UCSD-AML1 (cell line): ENCODE data around the gene GRK5.

Source experiments
- DNase-seq: peaks from one replicate; lab custom pipeline; 2025; ENCODE audit not compliant: unreplicated experiment; lab: John Stamatoyannopoulos, UW

The GRK5 gene

DNA sequence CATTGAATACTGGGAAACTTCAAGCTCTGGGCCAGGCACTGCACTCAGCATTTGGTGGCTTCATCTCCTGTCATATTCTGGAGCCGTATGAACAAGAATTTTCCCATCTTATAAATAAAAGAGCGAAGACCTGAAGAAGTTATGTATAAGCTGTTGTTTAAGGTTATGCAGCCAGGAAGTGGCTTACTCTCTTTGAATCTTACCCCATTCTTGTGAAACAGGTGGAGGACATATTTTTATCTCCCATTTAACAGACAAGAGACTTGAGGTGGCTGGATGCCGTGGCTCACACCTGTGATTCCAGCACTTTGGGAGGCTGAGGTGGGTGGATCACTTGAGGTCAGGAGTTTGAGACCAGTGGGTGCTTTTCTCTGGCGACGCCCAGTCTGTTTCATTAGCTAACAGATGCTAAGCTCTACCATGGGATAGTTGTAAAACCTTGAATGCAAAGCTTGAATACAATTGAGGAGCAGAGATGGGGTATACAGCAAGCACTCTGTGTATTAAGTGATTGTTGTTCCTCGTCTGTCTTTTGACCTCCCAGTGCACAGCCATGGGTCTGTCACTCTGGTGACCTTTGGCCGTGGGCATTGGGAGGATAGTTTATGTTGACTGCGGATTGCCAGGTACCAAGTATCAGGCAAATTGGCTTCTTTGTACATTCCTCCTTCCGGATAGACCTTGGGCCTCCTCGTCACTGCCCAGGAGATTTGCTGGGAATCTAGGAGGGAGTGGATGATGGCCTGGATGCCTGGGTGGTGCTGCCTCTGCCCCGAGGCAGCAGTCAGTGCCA lies 85.8 kb downstream of the GRK5 start:
- no peak for DNase-seq

DNA sequence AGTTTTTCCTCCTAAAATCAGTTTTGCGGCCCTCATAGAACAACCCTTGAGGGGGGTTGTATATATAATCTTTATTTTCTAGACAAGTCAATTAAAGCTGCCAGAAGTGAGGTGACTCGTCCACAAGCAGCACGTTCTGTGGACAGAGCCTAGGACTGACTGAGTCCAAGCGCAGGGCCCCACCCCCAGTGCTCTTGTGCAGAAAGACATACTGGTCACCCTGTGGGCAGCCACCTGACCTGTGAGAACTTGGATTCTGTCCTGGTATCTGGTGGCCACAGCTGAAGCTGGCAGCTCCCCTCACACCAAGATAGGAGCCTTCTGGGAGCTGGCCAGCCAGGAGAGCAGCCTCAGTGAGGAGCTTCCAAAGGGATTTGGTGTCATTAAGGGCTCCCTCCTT lies 89.3 kb downstream of the GRK5 start:
- DNase-seq: no peak

DNA sequence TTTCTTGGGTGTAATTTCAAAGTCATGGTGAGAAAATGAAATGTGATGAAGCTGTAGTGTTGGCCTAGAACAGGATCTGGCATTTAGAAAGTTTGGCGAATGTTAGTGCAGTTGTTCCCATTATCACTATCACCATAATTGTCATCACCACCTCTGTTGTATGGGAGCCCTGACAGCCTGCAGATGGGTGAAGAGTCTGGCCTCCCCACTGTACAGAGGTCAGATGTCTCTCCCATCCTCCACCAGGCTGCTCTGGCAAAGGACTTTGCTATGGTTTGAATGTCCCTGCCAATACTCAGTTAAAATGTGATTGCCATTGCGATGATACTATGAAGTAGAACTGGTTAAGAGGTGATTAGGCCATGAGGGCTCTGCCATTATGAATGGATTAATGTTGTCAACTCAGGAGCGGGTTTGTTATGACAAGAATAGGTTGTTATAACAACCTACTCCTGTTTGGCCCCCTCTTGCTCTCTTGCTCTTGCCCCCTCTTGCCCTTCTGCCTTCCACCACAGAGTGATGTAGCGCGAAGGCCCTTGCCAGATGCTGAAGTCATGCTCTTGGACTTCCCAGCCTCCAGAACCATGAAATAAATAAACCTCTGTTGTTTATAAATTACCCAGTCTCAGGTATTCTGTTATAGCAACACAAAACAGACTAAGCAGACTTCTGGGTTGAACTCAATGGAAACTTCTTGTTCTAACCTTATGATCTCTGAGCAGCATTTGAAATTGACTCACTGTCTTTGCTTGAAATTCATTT lies 90.0 kb downstream of the GRK5 start:
- DNase-seq: no peak

DNA sequence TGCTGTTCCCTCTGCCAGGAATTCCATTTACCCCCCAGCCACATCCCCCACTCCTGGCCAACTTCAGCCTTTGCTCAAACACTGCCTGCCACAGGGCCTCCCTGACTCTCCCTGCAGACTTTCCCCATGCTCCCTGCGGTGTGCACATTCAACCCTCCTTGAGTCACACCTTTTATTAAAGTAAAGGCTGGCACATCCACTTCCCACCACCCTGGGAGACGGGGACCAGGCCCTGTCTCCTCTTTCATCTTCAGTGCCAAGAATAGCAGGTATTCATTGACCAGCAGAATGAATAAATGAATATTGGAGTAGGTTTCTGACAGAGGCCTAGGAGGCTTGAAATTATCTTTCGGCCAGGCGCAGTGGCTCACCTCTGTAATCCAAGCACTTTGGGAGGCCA lies 91.4 kb downstream of the GRK5 start:
- DNase-seq: no peak

DNA sequence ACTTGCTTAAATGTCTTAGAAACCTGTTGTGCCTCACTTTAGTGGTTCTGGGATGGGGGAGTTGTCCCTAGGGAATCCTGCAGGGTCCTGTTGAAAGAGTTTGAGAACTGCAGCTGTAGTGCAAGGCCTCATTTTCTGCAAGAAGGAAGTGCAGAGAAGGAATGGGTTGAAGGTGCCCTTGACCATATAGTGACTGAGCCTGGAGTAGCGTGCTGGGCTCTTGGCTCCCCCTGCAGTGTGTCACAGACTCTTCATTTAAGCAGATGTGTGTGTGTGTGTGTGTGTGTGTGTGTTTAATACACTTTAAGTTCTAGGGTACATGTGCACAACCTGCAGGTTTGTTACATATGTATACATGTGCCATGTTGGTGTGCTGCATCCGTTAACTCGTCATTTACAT lies 92.2 kb downstream of the GRK5 start:
- no peak for DNase-seq

DNA sequence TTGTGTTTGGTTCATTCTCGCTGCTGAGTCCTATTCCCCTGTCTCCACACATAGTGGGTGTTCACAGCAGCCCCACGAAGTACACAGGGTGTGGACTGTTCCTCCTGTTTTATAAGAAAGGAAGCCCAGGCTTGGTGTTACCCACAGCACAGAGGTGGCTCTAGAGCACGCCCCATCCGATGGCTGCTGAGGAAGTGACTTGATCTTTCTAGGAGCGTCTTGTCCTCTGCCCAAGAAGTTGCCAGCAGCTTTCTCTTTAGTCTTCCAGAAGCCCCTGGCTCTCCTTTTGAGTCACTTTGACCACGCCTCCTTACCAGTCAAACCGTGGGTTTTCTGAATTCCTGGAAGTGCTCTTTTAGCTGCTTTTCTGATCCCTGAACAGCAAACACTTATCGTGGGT lies 94.0 kb downstream of the GRK5 start:
- DNase-seq: peak; percentile 46

DNA sequence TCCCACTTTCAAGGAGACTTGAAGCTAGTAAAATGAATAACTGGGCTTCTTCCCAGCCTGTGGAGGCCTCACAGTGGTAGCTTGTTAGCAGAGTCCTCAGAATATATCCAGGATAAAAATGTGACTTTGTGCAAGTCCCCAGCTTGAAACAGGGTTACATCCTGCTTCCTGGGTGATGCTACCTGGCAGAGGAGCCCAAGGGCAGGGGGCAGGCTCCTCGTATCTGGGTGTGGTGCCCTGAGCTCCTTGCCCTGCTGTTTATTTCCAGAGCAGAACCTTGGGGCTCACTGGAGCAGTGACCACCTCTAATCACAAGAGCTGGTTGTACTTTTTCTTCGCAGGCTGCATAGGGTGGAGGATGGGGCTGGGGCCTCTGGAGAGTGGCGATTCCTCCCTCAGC lies 94.8 kb downstream of the GRK5 start:
- DNase-seq: no peak

DNA sequence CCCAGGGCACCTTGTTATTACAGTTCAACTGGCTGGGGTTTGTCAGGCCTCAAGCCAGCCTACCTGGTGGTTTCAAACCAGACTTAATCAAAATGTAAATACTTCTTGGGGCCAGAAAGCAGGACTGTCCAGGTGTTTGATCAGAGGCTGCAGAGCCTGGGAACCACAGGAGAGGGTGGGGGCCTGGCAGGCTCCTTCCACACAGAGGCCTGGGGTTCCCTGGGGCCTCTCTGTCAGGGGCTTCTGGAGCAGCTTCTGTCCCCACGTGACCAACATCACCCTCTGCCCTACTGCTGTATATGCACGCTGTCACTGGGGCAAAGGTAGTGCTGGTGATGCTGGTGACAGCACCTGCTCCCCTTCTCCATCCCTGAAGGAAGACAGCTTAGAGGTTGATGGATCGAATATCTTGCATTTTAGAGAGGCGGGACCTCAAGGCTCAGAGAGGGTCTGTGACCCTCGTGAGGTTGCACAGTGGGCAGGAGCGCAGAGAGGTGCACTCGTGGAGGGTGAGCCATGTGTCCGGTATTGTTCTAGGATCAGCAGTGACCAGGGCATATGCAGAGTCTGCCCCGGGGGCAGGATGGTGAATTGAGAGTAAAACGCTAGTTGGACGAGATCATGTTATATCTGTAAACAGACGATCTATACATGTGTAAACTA lies 95.4 kb downstream of the GRK5 start:
- no peak for DNase-seq

DNA sequence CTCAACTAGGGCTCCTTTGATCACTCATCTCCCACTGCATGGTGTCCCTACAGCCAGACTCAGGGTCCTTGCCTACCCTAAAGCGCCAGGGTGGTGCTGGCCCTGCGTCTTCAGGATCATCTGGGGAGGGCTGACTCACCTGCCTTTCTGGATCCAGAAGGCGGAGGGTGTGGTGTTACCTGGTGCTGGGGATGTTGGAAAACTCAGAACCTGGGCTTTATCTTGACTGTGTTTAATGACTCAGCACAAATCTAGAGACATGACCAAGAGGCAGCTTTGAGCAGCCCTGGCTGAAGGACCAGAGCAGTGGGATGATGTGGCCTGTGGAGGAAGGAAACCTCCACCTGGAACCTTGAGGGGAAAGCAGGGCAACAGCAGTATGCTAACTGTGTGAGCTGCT lies 96.5 kb downstream of the GRK5 start:
- no peak for DNase-seq

DNA sequence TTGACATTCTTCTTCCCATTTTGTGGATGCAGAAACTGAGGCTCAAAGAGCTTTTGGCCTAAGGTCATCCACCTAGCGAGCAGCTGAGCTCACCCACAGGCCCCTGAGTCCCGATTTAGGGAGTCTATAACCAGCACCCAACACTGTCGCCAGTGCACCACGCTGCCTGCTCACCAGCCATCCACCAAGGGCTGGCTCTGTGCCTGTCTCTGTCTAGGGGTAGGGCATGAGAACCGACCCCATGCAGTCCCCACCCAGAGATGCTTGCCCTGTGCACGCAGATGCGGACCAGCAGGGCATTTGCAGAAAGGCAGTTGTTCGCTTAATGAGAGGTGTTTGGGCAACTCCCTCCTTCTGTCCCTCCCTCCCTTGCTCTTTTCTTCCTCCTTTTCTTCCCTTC lies 97.2 kb downstream of the GRK5 start:
- no peak for DNase-seq

DNA sequence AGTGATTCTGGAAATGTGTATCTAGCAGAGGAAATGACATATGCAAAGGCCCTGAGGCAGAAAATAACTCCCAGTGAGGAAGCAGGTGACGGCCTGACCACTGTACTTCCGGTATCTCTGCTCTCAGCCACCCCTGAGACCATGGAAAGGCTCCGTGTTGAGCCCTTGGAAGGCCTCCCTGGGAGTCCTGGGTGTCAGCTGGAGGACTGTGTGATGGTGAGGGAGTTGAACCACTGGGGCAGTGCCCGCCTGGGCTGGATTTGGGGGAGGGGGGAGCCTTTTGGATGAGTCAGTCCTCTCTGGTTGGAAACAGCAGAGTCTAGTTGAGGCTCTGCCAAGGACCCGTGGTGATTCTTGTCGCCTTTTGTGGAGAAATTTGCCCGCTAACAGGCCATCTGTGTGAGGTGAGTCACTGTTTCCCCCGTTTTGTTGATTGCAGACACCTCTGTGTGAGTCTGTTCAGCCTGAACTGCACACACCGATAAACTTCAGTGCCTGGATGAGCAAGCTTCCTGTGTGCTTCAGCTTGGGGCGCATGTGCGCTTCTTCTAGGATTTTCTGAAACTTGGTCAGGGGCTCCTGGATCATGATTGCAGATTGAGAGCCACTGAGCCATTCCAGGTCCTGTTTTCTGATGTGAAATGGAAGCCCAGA lies 98.6 kb downstream of the GRK5 start:
- peak; percentile 60 for DNase-seq

DNA sequence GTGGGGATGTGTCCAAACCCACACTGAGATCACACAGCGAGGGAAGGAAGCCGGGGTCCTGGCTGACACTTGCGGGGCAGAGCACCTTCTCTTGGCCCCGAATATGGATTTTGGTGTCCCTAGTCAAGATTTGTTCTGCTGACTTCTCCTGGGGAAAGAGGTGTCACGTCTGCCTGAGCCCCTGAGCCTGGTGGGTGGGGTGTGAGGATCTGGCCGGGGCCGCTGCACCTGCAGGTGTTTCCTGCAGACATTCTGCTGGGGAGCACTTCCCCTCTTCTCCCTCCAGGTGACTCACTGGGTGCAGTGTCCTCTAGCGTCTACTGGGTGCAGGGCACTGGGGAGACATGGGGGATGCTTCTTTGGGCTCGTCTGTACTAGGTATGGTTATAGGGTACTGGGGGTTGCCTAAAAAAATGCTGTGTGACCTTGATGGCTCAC lies 99.2 kb downstream of the GRK5 start:
- DNase-seq: peak; percentile 53

DNA sequence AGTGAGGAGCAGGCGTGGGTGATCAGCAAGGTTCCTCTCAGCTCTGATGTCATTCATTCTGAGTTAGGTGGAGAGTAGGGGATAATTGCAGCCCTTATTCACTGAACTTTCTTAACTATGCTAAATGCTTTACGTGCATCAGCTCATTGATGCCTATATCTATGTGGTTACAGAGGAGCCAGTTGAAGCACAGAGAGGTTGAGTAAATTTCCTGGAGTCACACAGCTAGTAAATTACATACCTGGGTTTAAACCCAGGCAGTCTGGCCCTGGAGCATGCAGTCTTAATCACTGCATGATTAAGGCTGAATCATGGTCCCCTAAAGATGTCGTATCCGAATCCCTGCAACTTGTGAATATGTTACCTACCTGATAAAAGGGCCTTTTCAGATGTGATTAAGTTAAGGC lies 99.6 kb downstream of the GRK5 start:
- DNase-seq: no peak

DNA sequence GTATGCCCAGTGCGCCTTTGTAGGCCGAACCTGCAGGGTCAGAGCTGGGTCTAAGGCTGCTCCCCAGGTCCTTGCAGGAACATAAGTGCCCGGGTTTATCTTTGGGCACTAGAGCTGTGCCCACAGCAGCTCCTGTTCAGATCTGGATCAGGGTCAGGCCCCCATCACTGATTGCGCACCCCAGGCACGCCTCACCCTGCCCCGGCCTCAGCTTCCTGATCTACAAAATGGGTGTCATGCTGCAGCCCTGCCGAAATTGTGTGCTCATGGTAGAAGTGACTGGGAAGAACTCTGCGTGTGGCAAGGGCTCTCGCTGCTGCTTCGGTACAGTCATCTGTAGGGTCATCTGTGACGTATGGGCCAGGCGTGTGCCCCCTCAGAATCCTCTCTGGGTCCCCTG lies 100.7 kb downstream of the GRK5 start:
- DNase-seq: no peak

DNA sequence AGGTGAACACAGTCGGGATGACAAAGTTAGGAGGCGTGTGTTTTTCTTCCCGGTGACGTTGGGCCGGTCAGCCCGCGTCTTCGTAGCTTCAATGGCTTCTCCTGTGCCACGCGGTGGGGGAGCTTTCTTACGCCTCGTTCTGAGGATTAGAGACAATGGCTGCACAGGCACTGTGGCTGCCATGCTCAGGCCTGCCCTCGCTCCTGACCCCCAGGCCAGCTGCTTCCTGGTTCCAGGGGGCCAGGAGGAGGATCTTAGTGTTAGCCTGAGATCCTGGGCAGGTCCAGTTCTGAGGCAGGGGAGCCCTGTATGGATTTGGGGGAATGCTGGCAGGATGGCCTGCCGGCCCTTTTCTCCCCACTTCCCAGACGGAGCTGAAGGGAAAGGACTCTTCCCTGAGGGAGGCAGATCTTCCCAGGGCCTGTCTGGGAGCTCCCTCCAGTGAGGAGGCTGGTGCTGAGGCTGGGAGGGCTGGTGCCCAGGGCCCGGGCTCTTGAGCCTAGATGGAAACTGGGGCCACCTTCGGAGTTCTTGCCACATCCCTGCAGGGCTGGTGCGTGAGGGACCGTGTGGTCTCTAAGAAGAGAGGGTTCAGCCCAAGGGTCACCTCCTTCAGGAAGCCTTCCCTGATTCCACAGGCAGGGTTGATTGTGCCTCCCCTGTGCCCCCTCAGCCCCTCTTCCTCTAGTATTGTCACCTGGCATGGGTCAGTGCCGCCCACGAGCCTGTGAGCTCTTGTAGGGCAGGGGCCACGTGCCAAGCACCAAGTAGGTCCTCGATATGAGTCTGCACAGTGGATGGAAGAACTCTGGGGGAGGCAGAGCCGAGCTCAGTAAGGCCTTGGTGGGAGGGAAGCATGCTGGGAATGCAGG lies 101.4 kb downstream of the GRK5 start:
- DNase-seq: no peak

DNA sequence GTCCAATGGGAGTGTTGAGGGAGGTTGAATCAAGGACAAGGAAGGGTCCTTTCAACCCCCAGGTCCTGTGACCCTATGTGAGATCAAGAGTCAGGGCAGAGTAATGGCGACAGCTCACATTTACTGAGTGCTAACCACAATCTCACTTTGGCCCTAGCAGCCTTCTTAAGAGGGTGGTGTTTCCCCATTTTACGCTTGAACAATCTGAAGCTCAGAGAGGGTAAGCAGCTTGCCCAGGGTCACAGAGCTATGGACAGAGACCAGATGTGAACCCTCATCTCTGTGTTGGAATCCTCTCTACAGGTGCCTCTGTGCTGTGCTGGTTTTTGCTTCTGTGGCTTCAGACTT lies 102.0 kb downstream of the GRK5 start:
- DNase-seq: no peak

DNA sequence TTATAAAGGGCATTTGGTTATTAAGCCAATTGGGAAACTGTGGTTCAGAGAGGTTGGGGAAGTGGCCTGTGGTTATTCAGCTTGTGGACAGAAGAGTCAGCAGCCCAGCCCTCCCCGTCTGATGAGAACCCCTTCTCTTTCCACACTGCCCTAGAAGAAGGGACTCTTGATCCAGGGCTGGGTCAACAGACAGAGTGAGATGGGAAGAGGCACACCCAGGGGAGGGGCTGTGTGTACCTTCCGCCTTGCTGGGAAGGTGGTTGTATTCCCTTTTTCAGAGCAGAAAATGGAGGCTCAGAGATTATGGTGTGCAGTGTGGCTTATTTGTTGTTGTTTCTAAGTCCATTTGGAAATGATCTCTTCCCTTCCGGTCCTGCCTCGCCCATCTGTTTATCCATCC lies 103.4 kb downstream of the GRK5 start:
- no peak for DNase-seq

DNA sequence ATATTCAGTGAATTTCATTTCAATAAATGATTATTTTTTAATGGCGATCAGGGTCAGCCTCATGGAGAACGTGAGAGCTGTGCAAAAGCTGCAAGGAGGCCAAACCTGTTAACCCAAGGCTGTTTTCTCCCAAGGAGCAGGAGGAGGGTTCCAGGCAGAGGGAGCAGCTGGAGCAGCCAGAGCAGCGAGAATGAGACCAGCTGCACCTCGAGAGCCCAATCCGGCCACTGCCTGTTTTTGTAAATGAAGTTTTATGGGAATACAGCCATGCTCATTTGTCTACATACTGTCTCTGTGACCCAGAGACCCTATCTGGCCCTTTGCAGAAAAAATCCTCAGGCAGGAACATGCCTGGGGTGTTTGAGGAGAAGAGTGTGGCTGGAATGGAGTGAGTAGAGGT lies 104.9 kb downstream of the GRK5 start:
- no peak for DNase-seq

DNA sequence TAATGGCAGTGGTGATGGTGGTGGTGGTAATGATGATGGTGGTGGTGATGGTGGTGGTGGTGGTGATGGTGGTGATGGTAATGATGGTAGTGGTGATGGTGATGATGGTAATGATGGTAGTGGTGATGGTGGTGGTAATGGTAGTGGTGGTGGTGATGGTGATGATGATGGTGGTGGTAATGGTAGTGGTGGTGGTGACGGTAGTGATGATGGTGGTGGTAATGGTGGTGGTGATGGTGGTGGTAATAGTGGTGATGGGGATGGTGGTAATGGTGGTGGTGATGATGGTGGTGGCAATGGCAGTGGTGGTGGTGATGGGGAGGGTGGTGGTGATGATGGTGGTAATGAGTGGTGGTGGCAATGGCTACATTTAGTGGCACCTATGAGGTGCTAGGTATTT lies 105.7 kb downstream of the GRK5 start:
- DNase-seq: no peak

DNA sequence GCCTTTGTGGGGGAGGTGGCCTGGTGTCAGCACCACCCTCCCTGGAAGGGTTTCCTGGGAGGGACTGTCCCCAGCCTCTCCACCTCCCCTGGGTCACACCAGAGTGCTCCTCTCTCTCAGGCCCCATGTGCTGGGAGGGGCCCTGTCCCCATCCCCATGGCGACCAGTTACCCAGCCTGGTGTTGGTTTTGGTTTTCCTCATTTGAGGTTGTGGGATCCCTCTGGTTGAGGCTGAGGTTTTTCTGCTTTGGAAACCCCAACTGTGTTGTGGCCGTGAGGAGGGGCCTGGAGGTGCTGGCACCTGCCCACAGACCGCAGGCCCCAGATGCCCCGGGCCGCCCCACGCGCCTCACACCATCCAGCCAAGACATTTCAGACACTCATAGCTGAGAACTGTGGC lies 106.3 kb downstream of the GRK5 start:
- DNase-seq: peak; percentile 54

DNA sequence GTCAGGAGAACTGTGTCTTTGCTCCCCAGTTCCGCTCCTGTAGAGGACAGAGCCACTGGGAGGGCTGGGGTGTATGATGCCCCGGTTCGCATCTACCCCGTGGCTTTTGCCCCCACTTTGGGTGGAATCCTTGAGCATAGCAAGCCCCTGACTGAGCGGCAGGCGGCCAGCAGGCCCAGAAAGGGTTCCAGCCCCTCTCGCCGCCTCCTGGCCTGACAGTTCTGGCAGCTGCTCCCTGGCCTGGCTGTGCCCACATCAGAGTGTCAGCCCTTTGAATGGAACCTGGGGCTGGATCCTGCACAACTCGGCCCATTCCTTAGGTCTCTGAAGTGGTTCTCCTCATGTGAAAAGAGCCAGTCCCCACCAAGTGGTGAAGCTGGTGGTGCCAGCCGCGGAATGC lies 106.7 kb downstream of the GRK5 start:
- DNase-seq: no peak
